ENCODE results near the gene CCNE1.

CCNE1 gene

DNA sequence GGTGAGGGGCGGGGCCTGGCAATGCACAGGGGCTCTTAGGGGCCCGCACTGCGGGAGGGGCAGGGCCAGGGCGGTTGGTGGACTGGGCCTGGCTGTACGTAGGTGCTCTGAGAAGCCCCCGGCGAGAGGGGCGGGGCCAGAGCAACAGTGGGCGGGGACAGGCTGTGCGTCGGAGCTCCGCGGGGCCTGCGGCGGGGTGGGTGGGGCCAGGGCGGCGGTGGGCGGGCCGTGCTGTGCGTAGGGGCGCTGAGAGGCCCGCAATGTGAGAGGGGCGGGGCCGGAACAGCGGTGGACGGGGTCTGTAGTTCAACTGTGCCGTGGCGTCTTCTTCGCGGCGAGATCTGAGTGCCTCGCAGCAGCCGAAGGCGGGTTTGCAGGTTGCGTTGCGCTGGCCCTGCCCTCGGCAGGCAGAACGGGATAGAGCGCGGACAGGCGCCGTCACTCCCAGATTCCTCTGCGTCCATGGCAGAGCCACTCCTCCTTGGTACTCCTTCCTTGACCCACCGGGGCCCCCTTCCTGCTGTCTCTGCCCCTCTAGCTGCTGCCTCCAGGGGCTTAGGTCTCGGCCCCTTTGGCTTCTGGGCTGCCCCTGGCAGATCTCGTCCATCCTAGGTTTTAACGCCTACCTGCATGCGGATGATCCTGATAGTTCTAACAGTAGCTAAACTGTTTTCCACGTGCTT lies 33.2 kb downstream of the CCNE1 start:
- DNase-seq (ENCODE audit: low read depth, low spot score), result peak; percentile 89

DNA sequence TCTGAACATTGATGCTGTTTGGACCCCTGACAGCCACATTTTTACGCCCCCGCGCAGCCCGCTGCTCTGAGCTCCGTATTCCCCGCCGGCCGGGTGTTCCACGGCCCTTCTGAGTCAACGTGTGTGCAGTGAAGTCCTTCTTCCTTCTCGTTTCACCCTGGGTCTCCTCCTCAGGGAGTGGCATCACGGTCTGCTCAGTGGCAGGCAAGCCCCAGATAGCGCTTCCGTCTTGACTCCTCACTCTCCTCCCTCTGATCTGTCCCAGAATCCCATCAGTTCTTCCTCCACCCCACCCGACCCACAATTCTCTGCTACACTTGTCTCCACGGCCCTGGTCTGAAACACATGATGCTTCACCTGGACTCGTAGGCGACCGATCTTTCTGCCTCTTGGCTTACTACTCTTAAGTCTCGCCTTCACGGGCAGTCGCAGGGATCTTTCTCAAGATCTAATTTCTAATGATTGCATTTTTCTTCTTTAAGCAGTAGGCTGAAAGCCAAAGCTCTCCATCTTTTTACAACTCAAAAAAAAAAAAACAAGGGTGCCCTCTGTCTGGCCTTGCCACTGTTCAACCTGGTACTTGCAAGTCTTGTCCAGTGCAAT lies 33.9 kb downstream of the CCNE1 start:
- no peak for DNase-seq (ENCODE audit: low read depth, low spot score)

DNA sequence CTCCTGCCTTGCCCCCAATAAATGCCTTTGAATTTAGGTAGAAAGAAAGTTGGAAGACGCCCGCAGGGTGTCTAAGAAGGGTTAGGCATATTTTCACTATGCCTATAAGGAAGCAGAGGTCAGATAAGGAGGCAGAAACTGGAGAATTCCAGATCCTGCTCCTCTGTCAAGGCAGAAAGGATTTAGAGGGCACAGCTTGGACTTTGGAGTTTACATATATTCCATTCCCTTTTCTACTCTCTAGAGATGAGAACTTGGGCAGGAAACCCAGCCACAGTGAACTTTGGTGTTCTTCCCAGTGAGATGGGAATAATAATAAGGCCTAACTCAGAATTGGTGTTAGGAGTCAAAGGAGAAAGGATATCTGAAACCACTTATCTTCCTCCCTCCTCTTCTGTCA lies 37.4 kb downstream of the CCNE1 start:
- DNase-seq (ENCODE audit: low read depth, low spot score), result no peak

DNA sequence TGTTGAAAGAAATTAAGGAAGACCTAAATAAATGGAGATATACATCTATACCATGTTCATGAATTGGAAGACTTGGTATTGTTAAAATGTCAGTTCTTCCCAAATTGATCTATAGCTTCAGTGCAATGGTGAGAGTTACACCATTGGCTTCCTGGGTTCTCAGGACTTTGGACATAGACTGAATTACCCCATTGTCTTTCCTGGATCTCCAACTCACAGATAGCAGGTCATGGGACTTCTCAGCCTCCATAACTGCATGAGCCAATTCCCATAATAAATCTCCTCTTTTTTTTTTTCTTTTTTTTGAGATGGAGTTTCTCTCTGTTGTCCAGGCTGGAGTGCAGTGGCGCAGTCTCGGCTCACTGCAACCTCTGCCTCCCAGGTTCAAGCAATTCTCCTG lies 38.7 kb downstream of the CCNE1 start:
- DNase-seq (ENCODE audit: low read depth, low spot score), result no peak

DNA sequence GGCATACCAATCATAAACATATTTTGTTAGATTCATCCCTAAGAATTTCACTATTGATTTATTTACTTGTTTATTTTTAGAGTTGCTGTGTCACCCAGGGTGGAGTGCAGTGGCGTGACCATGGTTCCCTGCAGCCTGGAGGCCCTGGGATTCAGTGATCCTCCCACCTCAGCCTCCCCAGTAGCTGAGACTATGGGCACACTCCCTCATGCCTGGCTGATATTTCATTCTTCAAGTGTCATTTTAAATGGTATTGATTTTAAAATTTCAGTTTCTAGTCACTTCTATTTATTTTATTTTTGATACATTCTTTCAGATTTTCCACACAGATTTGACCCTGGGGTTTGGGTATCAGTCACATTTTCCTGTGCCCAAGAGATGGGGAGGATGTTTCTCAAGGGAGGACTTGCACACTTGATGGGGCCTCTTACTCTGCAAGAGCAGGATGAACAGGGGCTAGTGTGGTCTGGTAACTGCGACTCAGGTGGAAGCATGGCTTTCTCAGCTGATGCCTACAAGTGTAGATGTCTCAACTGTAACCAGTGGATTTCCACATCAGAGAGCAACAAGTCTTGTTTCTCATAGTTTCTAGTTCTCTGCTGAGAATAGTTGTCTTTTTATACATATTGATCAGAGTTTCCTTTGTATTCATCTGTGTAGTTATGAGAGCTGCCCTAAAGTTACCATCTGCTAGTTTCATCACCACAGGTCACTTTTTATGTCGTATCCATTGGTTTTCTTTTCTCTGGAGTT lies 40.2 kb downstream of the CCNE1 start:
- DNase-seq (ENCODE audit: low read depth, low spot score), result no peak

DNA sequence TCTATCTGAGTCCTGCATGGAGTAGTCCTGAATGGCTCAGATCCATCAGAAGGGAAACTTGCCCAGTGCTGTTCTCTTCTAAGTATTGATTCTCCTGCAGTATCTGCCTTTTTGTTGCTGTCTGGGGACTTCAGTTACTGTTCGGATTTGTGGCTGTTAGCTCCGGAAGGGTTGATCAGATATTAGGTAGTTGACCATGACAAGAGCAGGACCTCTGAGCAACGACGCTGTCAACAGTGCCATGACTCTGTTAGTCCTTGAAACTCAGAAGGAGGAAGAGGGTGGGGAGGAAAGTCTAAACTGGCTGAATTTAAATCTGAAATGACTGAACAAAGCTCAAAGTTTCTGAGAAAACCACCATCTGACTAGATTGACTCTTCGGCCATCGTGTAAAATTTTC lies 42.2 kb downstream of the CCNE1 start:
- DNase-seq (ENCODE audit: low read depth, low spot score), result no peak

DNA sequence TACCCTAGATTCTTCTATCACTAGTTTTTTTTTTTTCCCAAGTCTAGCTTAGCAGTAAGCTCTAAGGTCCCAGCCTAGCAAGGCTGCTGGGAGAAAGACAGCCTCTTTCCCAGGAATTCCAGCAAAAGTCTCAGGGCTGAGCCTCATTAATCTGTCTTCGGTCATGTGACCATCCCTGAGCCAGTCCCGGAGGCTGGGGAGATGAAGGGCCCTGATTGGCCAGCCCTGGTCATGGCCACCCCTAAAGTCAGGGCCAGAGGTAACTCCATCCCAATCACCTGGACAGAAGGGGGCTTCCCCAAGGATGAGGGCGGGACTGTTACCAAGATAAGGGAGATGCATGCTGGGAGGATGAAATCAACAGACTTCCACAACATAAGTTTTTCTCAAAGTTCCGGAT lies 43.3 kb downstream of the CCNE1 start:
- DNase-seq (ENCODE audit: low read depth, low spot score), result no peak

DNA sequence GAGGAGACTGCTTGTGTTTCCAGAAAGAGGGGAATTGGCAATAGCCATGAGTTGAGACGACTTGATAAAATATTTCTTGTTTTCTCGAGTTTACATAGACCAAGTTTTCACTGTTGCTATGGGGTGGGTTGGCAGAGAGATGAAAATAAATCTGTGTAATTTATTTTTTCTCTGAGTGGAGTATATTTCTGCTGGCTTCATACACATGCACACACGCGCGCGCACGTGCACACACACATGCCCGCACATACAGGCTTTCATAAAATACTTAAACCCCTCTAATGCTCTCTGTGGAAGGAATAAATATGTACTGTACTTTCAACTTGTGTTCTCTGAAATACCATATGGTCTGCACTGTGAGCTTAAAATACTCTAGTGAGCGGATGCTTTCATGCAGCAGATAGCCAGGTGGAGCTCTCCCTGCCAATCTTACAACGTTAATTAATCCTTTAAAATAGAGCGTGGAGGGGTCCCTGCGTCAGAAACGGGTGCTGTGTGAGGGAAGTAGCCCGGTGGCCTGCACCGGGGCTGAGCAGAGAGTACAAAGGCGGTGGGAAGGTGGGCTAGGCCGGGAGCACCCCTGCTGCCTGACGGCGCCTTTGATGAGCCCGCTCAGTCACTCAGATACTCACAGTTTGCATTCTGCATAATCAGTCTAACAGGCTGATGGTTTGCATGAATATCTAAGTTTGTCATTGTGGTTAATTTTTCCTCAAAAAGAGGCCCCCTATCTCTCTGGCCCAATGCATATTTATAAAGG lies 44.1 kb downstream of the CCNE1 start:
- DNase-seq (ENCODE audit: low read depth, low spot score), result no peak

DNA sequence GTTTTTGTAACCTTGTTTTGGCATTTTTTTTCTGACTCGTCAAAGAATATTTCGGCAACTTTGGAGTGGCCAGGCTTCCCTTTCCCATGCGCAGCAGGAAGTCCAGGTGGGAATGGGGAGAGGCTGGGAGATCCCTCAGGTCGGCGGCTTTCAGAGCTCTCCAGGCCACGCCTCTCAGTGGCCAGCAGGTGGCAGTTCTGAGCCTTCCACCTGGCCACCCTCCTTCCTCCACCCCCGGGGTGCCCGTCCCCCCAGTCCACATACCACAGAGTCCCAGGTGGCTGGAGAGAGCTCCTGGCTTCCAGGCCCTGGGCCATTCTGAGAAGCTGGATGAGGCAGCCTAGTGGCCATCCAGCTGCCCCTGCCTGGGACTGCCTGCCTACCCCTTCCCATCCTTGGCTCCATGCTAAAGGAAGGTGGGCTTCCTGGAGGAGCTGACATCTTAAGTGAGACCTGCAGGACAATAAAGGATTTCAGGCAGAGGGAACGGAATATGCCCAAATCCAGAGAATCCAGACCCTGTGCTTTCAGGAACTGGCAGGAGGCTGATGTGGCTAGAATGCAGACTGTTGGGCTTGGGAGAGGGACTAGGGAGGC lies 46.3 kb downstream of the CCNE1 start:
- DNase-seq (ENCODE audit: low read depth, low spot score), result no peak

DNA sequence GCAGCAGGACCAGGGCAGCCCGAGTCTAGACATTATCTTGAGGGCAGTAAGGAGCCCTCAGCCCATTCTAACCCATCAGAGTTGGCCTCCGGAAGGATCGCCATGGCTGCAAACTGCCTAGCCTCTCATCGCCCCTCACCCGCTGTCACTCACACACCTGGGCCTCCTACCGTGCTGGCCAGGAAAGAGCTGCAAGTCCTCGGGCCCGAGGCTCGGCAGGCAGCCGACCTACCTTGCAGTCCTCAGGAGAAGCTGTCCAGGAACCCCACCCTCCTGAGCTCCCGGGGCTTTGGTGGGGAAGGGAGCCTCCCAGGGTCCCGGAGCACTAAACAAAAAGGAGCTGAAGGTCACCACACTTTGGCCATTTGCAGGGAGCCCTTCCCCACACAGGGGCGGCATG lies 46.8 kb downstream of the CCNE1 start:
- no peak for DNase-seq (ENCODE audit: low read depth, low spot score)

DNA sequence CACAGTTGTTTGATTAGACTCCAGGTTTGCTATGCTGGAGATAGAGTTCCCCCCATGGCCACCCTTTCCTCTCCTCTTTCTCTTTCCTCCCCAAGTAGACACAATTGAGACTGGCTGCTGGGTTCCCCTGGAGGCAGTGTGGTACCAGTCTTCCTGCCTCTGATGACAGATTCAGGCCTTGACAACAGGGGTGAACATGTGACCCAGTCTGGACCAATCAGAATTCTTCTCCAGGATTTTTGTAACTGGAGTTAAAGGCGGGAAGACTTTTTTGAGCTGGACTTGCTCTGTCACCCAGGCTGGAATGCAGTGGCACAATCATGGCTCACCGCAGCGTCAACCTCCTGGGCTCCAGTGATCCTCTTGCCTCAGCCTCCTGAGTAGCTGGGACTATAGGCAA lies 48.7 kb downstream of the CCNE1 start:
- no peak for DNase-seq (ENCODE audit: low read depth, low spot score)

DNA sequence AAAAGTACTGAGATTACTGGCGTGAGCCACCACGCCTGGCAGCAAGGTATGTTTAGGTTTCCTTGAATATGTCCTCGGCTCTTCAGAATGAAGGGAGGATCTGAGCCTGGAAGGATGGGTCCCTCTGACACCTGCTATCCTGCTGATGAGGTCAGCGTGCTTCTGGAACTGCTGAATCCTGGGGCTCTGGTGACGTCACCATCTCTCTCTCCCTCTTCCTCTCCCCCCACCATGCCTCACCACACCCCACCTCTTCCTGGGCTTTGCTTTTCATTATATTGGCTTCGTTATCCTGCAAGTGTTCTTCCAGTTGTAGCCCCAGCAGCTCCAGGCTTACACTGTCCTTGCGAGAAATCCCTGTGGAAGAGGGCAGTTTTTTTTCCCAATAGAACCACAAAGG lies 49.8 kb downstream of the CCNE1 start:
- no peak for DNase-seq (ENCODE audit: low read depth, low spot score)

DNA sequence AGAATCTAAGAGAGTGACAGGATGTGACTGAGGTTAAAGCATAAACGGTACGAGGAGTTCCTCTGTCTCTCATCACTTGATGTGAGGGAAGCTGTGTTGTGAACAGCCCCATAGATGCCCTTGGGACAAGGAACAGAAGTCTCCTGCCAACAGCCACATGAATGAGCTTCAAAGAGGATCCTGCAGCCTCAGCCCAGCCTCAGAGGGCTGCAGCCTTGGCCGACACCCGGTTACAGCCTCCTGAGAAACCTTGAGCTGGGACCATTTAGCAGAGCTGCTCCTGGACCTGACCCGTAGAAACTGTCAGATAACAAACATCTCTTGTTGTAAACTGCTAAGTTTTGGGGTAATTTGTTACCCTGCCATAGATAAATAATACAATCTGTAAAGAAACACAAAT lies 54.2 kb downstream of the CCNE1 start:
- no peak for DNase-seq (ENCODE audit: low read depth, low spot score)

DNA sequence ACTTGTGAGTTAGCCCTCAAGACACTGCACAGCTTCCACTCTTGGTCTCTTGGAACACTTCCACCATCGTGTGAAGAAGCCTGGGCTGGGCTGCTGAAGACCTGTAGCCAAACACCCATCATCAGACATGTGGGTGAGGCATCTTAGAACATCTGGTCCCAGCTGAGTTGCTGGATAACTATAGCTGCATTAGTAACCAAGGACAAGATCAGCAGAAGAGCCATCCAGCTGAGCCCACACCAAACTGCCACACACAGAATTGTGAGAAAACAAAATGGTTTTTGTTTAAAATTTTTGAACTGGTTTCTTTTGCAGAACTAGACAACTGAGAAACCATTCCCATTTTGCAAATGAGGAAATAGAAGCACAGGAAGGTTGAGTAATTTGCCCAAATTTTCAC lies 56.2 kb downstream of the CCNE1 start:
- DNase-seq (ENCODE audit: low read depth, low spot score), result no peak

DNA sequence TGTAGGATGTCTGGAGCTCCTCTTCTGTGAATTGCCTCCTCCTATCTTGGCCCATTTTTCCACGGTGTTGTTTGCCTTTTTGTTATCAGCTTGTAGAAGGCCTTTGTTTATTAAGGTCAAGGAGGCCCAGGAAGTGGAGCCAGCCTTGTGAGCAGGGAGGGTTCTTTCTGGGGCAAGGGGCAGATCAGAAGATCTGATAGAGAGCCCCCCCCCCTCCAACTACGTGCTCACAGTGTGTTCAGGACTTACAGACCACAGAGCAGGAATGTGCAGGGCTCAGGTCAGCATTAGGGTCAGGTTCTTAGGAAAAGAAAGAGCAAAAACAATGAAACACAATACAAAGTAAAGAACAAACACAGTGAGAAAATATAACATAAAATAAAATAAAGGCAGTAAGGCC lies 59.4 kb downstream of the CCNE1 start:
- no peak for DNase-seq (ENCODE audit: low read depth, low spot score)

DNA sequence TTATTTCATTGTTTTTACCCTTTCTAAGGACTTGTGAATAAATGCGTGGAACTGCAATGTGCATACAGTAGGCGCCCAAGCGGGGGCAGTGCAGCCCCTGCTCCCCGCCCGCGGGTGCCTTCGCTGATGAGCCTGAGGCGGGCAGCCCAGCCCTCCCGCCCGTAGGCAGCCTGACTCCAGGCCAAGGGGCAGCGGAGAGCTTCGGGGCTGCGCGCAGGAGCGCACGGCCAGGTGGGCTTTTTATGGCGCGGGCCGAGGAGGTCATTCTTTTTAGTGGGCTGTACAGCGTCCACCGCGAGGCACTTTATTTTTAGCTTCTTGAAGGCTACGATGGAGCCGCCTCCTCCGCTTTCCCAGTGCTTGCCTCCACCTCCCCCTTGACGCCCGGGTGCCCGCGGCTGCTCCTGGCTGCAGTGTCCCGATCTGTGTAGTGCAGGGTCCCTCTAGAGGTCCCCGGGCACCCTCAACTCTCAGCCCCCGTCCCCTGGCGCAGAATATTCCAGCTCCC lies 60.5 kb downstream of the CCNE1 start:
- no peak for DNase-seq (ENCODE audit: low read depth, low spot score)

DNA sequence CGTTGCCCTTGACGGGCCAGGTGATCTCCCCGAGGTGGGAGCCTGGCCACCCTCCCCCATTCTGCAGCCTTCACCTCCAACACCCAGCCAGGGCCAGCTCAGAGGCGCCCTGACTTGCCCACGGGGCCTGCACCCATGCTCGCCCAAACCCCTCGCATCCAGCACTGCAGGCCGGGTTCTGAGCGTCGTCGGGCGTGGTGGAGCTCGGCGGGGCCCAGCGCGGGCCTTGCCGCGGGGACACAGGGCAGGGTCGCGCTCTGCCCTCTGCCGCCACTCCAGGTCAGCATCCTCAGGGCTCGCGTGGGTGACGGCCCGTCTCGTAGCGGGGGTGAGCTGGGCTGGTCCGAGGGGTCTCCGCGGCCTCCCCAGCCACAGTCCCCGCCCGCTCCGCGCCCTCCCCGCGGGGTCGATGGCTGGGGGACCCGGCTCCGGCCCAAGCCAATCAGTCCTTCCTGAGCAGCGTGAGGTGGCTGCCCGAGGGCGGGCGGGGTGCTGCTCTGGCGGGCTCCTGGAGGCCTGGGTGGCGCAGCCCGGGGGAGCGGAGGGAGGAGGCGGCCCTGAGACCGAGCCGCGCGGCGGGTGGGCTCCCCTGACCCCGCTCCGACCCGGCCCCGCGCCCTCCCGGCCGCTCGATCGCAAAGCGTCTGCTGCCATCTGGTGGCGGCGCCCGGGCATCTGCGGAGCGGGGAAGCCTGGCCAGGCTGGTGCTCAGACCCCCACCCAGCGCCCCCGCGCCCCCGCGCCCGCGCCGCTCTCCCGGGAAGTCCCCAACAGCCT lies 61.4 kb downstream of the CCNE1 start:
- peak; percentile 38 for DNase-seq (ENCODE audit: low read depth, low spot score)
